Stimulated activated CD8-positive, alpha-beta memory T cell treated with anti-CD3 and anti-CD28 coated beads, Interleukin-4, amount 100 ng/mL, for 24 hours (primary cell): ENCODE results near the gene AGRN.
"Not testable (repeated sequence)": the region's sequence is repeated elsewhere in the genome, so short reads cannot be mapped to it uniquely, and the experiment has no call there.

Experiments
- DNase-seq: peaks from one replicate; pipeline ENCODE4 v3.0.0-alpha.2; 2020; ENCODE audit warnings: low read depth

Gene AGRN

GRCh38 chr1:1092894-1093609 is 73.1 kb downstream of the AGRN start:
- no peak for DNase-seq

- DNase-seq, result no peak
Observed at GRCh38 chr1:1093610-1093943, 73.7 kb downstream of the AGRN start.

- no peak for DNase-seq
Observed at GRCh38 chr1:1094981-1095380, 75.1 kb downstream of the AGRN start.

- DNase-seq, result not testable (repeated sequence)
Observed at GRCh38 chr1:1096136-1096535, 76.2 kb downstream of the AGRN start.

- DNase-seq, result no peak
Observed at GRCh38 chr1:1098681-1099421, 78.9 kb downstream of the AGRN start.

GRCh38 chr1:1099506-1100183 is 79.7 kb downstream of the AGRN start:
- no peak for DNase-seq

GRCh38 chr1:1100296-1100695 is 80.4 kb downstream of the AGRN start:
- no peak for DNase-seq

- DNase-seq, result no peak
Observed at GRCh38 chr1:1101503-1101902, 81.6 kb downstream of the AGRN start.

GRCh38 chr1:1104152-1104551 is 84.2 kb downstream of the AGRN start:
- not testable (repeated sequence) for DNase-seq
